Measurements from ENCODE around the gene LAMA5.

Gene LAMA5

DNA sequence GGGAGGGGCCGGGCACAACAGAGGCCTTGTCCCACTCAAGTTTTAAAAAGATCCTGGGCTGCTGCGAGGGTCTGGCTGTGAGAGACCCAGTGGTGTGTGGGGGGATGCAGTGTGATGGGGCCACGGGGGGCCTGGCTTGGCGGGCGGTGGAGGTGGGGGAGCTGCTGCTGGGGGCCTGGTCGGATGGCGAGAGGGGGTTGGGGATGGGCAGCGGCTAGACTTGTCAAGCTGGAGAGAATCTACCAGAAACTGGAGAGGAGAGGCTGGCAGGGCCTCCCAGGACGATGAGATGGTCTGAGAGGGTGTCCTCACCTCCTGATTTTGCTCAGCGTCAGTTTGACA is 24.9 kb upstream of the LAMA5 start:
- Histone ChIP-seq H2AK5ac (ENCODE audit: low read length) (no peak overlapping the region), H3K79me1 (ENCODE audit: low read length) (peaks cover 15% of the 10 kb centered on the region), H2BK15ac (replicated peaks; ENCODE audit: low read depth) (no peak overlapping the region), H3K4ac (ENCODE audit: low read depth, low read length) (no peak overlapping the region), H2BK120ac (ENCODE audit: low read depth, low read length) (no peak overlapping the region), H3K4me3 (ENCODE audit: low read length) (no peak overlapping the region), H3K56ac (ENCODE audit: low read length) (no peak overlapping the region), H3K79me2 (ENCODE audit: control insufficient read depth, insufficient read depth, low read length) (peaks cover 12% of the 10 kb centered on the region), H3K4me1 (ENCODE audit: control insufficient read depth, low read depth, low read length) (no peaks in the 10 kb centered on the region), H3K23ac (ENCODE audit: low read length) (no peak overlapping the region), H4K8ac (ENCODE audit: low read depth, low read length) (no peak overlapping the region), H3K27me3 (ENCODE audit: insufficient read depth, low read length, poor library complexity) (no peaks in the 10 kb centered on the region), H2BK5ac (ENCODE audit: low read length) (no peak overlapping the region), H3K4me2 (ENCODE audit: low read length) (no peak overlapping the region), H3K27ac (ENCODE audit: low read depth, low read length) (no peak overlapping the region), H3K9ac (ENCODE audit: low read length) (no peak overlapping the region), H3K18ac (ENCODE audit: low read length) (no peak overlapping the region), H3K36me3 (ENCODE audit: control insufficient read depth, insufficient read depth, low read length) (peaks cover 8% of the 10 kb centered on the region), H4K5ac (ENCODE audit: low read length) (no peak overlapping the region)
- no peak for DNase-seq
- no CpG with 5 or more reads among the region's 10 CpGs for WGBS (ENCODE audit: extremely low coverage, insufficient coverage, low lambda C conversion rate)

DNA sequence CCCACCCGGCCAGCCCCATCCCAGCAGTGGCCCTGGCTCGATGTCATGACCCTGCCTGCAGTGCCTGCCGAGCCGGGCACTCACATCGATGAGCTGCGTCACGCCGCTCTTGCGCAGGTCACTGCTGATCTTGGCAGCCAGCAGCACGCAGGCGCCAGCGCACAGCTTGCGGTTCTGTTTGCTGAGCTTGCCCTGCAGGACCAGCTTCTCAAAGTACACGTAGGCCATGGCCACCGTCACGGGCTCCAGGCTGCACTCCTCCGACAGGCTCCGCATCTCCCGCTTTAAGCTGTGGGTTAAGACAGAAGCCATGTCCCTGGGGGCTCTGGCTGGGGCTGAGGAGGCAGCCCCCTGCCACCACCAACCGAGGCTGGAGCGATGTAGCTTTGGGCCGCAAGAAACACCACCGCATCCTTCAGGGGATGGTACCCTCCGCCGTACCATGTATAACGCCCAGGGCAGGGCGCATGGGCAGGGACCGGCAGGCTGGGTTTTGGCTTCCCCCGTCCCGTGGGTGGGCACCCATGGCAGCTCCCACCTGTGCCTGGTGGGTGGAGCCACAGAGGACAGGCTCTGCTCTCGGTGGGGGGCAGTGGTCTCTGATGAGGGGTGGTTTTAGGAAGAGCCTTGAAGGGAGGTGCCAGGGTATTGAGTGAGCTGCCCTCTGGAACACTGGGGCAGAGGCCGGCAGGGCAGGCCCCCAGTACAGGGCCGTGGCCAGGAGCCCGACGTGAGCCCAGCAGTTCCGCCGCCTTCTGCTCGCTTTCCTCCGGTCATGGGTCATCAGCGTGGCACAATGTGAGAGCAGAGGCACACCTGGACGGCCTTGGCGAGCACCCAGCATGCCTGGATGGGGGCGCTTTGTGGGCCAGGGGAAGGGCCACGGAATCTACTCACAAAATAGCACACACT is 24.3 kb upstream of the LAMA5 start:
- H4K5ac ChIP-seq (ENCODE audit: low read length): no peak overlapping the region
- no peak overlapping the region for H4K8ac ChIP-seq (ENCODE audit: low read depth, low read length)
- DNase-seq: no peak
- no peak overlapping the region for H2BK120ac ChIP-seq (ENCODE audit: low read depth, low read length)
- no peak overlapping the region for H3K23ac ChIP-seq (ENCODE audit: low read length)
- peaks cover 8% of the 10 kb centered on the region for H3K36me3 ChIP-seq (ENCODE audit: control insufficient read depth, insufficient read depth, low read length)
- H3K27me3 ChIP-seq (ENCODE audit: insufficient read depth, low read length, poor library complexity): no peaks in the 10 kb centered on the region
- H2BK5ac ChIP-seq (ENCODE audit: low read length): no peak overlapping the region
- no peak overlapping the region for H3K9ac ChIP-seq (ENCODE audit: low read length)
- H3K27ac ChIP-seq (ENCODE audit: low read depth, low read length): no peak overlapping the region
- peaks cover 15% of the 10 kb centered on the region for H3K79me2 ChIP-seq (ENCODE audit: control insufficient read depth, insufficient read depth, low read length)
- no peak overlapping the region for H3K4me3 ChIP-seq (ENCODE audit: low read length)
- no peak overlapping the region for H3K18ac ChIP-seq (ENCODE audit: low read length)
- no peak overlapping the region for H2AK5ac ChIP-seq (ENCODE audit: low read length)
- H3K4me1 ChIP-seq (ENCODE audit: control insufficient read depth, low read depth, low read length): no peaks in the 10 kb centered on the region
- H2BK15ac ChIP-seq (replicated peaks; ENCODE audit: low read depth): no peak overlapping the region
- H3K4ac ChIP-seq (ENCODE audit: low read depth, low read length): no peak overlapping the region
- H3K79me1 ChIP-seq (ENCODE audit: low read length): peaks cover 15% of the 10 kb centered on the region
- H3K4me2 ChIP-seq (ENCODE audit: low read length): no peak overlapping the region
- H3K56ac ChIP-seq (ENCODE audit: low read length): no peak overlapping the region
- WGBS (ENCODE audit: extremely low coverage, insufficient coverage, low lambda C conversion rate): no CpG with 5 or more reads among the region's 44 CpGs

GRCh38 chr20:62390317-62391164 is 23.4 kb upstream of the LAMA5 start:
- Histone ChIP-seq H3K4me3 (ENCODE audit: low read length) (no peak overlapping the region), H2AK5ac (ENCODE audit: low read length) (no peak overlapping the region), H3K79me1 (ENCODE audit: low read length) (peaks cover 18% of the 10 kb centered on the region), H2BK120ac (ENCODE audit: low read depth, low read length) (no peak overlapping the region), H4K5ac (ENCODE audit: low read length) (no peak overlapping the region), H2BK15ac (replicated peaks; ENCODE audit: low read depth) (no peak overlapping the region), H4K8ac (ENCODE audit: low read depth, low read length) (no peak overlapping the region), H3K36me3 (ENCODE audit: control insufficient read depth, insufficient read depth, low read length) (peaks cover 8% of the 10 kb centered on the region), H3K27ac (ENCODE audit: low read depth, low read length) (no peak overlapping the region), H3K4ac (ENCODE audit: low read depth, low read length) (no peak overlapping the region), H3K9ac (ENCODE audit: low read length) (no peak overlapping the region), H3K27me3 (ENCODE audit: insufficient read depth, low read length, poor library complexity) (no peaks in the 10 kb centered on the region), H3K56ac (ENCODE audit: low read length) (no peak overlapping the region), H3K79me2 (ENCODE audit: control insufficient read depth, insufficient read depth, low read length) (peaks cover 21% of the 10 kb centered on the region), H3K4me2 (ENCODE audit: low read length) (no peak overlapping the region), H3K18ac (ENCODE audit: low read length) (no peak overlapping the region), H3K4me1 (ENCODE audit: control insufficient read depth, low read depth, low read length) (no peaks in the 10 kb centered on the region), H3K23ac (ENCODE audit: low read length) (no peak overlapping the region), H2BK5ac (ENCODE audit: low read length) (no peak overlapping the region)
- no peak for DNase-seq
- WGBS (ENCODE audit: extremely low coverage, insufficient coverage, low lambda C conversion rate): no CpG with 5 or more reads among the region's 29 CpGs

DNA sequence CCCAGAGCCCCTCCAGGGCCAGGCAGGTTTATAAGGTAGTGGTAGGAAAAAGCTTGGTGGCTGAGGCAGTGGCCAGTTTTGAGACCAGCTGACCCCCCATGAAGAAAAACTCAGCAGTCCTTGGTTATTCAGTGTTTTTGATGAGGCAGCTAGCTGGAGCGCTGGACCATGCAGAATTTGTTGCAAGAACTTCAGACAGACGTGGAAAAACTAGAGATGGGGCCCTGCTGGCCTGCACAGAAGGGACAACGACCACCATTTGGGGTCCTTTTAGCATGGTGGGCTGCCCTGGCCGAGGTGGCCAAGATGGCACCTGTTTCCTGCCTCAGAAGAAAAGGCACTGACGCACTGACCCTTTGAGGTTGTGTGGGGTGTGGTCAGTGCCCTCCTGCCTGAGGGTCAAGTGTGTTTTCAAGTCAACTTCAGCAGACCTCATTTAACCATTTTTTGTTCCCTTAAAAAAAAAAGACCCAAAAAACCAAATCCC is 22.5 kb upstream of the LAMA5 start:
- Histone ChIP-seq H4K5ac (ENCODE audit: low read length) (no peak overlapping the region), H2BK120ac (ENCODE audit: low read depth, low read length) (no peak overlapping the region), H3K36me3 (ENCODE audit: control insufficient read depth, insufficient read depth, low read length) (peaks cover 8% of the 10 kb centered on the region), H4K8ac (ENCODE audit: low read depth, low read length) (no peak overlapping the region), H3K79me1 (ENCODE audit: low read length) (peaks cover 18% of the 10 kb centered on the region), H3K18ac (ENCODE audit: low read length) (no peak overlapping the region), H3K9ac (ENCODE audit: low read length) (no peak overlapping the region), H3K4me2 (ENCODE audit: low read length) (no peak overlapping the region), H2BK5ac (ENCODE audit: low read length) (no peak overlapping the region), H3K27me3 (ENCODE audit: insufficient read depth, low read length, poor library complexity) (no peaks in the 10 kb centered on the region), H3K23ac (ENCODE audit: low read length) (no peak overlapping the region), H3K4ac (ENCODE audit: low read depth, low read length) (no peak overlapping the region), H3K56ac (ENCODE audit: low read length) (no peak overlapping the region), H3K4me3 (ENCODE audit: low read length) (no peak overlapping the region), H3K4me1 (ENCODE audit: control insufficient read depth, low read depth, low read length) (no peaks in the 10 kb centered on the region), H3K27ac (ENCODE audit: low read depth, low read length) (no peak overlapping the region), H3K79me2 (ENCODE audit: control insufficient read depth, insufficient read depth, low read length) (peaks cover 24% of the 10 kb centered on the region), H2BK15ac (replicated peaks; ENCODE audit: low read depth) (no peak overlapping the region), H2AK5ac (ENCODE audit: low read length) (no peak overlapping the region)
- WGBS (ENCODE audit: extremely low coverage, insufficient coverage, low lambda C conversion rate): no CpG with 5 or more reads among the region's 5 CpGs
- no peak for DNase-seq

DNA sequence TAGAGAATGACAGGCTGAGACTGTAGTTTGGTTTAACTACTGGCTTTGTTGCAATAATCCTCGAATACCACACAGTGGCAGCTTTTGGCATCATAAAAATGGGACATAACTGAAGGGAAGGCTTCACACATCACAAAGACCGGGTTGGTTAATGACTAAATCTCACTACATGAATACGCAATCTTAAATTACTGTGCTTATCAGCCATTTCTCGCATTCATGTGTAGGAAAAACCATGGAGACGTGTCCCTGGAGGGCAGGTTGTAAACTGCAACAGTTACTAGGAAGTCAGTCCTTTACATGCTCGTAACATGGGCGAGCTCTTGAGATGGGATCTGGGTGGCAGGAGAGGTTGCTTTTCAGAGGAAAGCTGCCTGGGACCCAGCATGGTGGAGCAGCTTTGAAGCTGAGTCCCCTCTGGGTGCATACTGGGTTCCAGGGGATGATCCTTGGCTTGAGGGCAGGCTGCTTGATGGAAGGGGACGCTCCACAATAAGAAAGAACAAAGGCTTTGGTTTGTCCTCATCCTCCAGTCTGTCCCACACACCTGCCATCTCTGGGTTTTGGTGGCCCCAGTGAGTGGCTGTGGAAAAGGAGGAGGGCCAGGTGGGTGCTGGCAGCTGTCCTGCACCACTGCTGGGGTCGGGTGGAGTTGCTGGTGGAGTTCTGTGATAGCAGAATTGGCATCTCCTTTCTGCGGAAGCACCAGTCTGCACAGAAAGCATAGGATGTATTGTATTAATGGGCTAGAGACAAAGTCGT is 21.9 kb upstream of the LAMA5 start:
- H3K36me3 ChIP-seq (ENCODE audit: control insufficient read depth, insufficient read depth, low read length): peaks cover 8% of the 10 kb centered on the region
- no CpG with 5 or more reads among the region's 11 CpGs for WGBS (ENCODE audit: extremely low coverage, insufficient coverage, low lambda C conversion rate)
- H3K4ac ChIP-seq (ENCODE audit: low read depth, low read length): no peak overlapping the region
- no peak overlapping the region for H3K27ac ChIP-seq (ENCODE audit: low read depth, low read length)
- H3K56ac ChIP-seq (ENCODE audit: low read length): no peak overlapping the region
- no peak overlapping the region for H3K4me3 ChIP-seq (ENCODE audit: low read length)
- no peak overlapping the region for H2BK120ac ChIP-seq (ENCODE audit: low read depth, low read length)
- H3K4me2 ChIP-seq (ENCODE audit: low read length): no peak overlapping the region
- no peak overlapping the region for H2AK5ac ChIP-seq (ENCODE audit: low read length)
- H3K27me3 ChIP-seq (ENCODE audit: insufficient read depth, low read length, poor library complexity): no peaks in the 10 kb centered on the region
- H4K5ac ChIP-seq (ENCODE audit: low read length): no peak overlapping the region
- no peak overlapping the region for H2BK15ac ChIP-seq (replicated peaks; ENCODE audit: low read depth)
- H3K18ac ChIP-seq (ENCODE audit: low read length): no peak overlapping the region
- no peak overlapping the region for H2BK5ac ChIP-seq (ENCODE audit: low read length)
- peaks cover 27% of the 10 kb centered on the region for H3K79me2 ChIP-seq (ENCODE audit: control insufficient read depth, insufficient read depth, low read length)
- H3K23ac ChIP-seq (ENCODE audit: low read length): no peak overlapping the region
- no peak for DNase-seq
- no peaks in the 10 kb centered on the region for H3K4me1 ChIP-seq (ENCODE audit: control insufficient read depth, low read depth, low read length)
- peaks cover 18% of the 10 kb centered on the region for H3K79me1 ChIP-seq (ENCODE audit: low read length)
- H3K9ac ChIP-seq (ENCODE audit: low read length): no peak overlapping the region
- H4K8ac ChIP-seq (ENCODE audit: low read depth, low read length): no peak overlapping the region
